Measurements from ENCODE around the gene AMPD3. TPM values are rescaled to one million over a fixed set of nuclear protein-coding genes. Genes with fewer than 3 reads are reported as not detected.

The AMPD3 gene
- total RNA-seq, 1 donor from 2014 or later = 3.0 TPM

DNA sequence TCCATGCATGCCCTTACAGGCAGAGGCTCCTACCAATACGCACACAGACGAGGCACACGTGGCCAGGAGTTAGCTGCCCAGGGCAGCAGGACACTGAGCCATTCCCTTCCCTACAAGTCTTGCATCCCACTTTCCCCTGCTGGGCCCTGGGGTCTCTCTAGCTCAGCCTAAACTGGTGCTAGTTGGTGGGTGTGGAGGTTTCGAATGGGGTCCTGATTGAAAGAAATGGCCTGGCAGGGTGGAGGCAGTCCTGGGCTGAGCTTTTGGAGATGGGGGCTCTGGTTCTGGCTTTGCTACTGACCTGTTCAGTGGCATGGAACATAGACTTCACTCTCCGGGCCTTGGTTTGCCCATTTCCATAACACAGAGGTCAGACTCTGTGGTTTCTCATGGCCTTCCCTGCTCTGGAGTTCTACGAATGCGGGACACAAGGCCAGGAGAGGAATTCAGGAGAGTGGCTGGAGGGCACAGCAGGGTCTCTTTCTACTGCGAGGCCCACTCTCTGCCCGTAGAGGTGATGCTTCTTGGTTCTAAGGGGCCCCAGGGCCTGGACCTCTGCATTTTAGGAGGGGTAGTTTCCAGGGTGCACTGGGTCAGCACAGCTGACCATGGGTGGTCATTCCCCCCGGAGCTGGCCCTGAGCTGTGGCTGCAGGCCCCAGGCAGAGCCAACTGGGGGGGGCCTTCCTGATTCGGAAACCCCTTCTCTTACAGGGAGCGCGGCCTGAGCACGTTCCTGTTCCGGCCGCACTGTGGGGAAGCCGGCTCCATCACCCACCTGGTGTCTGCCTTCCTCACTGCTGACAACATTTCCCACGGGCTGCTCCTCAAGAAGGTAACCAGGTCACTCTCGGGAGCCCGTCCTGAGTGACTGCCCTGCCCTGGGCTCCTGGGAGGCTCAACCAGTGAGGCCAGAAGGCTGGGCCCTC, 46.0 kb downstream of the AMPD3 start:
- no peak for DNase-seq (ENCODE audit: low spot score)
- no peak overlapping the region for H3K4me3 Mint-ChIP-seq
- H4K20me1 ChIP-seq (ENCODE audit: low read depth) = no peaks in the 10 kb centered on the region

DNA sequence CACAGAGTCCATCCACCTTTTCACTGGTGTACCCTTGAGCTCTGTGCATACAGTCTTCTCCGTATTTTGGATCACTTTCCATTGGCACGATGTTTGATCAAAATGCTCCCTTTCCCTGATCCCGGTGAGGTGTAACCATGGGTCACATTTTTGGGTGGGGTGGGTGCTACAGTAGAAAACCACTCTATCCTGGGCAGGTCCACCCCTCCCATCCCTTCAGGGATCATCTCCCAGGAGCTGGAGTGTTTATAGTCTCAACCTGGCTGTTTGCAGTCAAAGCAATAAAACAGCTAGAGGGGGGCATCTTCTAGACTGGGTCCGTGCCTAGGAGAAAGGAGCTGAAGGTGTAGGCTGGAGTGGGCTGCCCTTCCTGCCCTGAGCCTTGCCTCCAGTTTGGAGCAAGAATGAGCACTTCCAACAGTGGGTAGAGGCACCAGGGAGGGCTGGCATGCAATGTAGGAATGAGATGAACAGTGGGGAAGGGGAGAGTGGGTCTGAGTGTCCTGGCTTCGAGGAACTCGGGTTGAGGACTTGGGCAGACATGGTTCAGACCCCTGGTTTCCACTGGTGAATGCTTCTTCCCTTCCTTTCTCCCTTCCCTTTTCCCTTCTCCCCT, 47.1 kb downstream of the AMPD3 start:
- TF ChIP-seq, protein P1, sequence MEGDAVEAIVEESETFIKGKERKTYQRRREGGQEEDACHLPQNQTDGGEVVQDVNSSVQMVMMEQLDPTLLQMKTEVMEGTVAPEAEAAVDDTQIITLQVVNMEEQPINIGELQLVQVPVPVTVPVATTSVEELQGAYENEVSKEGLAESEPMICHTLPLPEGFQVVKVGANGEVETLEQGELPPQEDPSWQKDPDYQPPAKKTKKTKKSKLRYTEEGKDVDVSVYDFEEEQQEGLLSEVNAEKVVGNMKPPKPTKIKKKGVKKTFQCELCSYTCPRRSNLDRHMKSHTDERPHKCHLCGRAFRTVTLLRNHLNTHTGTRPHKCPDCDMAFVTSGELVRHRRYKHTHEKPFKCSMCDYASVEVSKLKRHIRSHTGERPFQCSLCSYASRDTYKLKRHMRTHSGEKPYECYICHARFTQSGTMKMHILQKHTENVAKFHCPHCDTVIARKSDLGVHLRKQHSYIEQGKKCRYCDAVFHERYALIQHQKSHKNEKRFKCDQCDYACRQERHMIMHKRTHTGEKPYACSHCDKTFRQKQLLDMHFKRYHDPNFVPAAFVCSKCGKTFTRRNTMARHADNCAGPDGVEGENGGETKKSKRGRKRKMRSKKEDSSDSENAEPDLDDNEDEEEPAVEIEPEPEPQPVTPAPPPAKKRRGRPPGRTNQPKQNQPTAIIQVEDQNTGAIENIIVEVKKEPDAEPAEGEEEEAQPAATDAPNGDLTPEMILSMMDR (IDR thresholded peaks at IDR 0.05) = no peak
- TF ChIP-seq EZH2phosphoT487 (IDR thresholded peaks at IDR 0.05) (no peak), EZH2 (IDR thresholded peaks at IDR 0.05) (no peak)
- Histone ChIP-seq H4K20me1 (ENCODE audit: low read depth) (no peaks in the 10 kb centered on the region), H3K4me3 (no peak overlapping the region), H2AFZ (replicated peaks) (no peak overlapping the region), H3K9ac (no peak overlapping the region), H3K27me3 (no peaks in the 10 kb centered on the region), H3K79me2 (ENCODE audit: low read depth) (no peaks in the 10 kb centered on the region), H3K36me3 (no peaks in the 10 kb centered on the region), H3K27ac (no peak overlapping the region), H3K9me3 (ENCODE audit: low read depth) (no peaks in the 10 kb centered on the region), H3F3A (ENCODE audit: low read depth) (no peaks in the 10 kb centered on the region), H3K4me2 (no peak overlapping the region), H3K4me1 (peaks cover 8% of the 10 kb centered on the region)
- Mint-ChIP-seq H3K4me3 (no peak overlapping the region), H3K36me3 (peaks cover 2% of the 10 kb centered on the region), H3K27me3 (ENCODE audit: insufficient read depth, low read depth) (no peaks in the 10 kb centered on the region), H3K27ac (no peak overlapping the region), H3K4me1 (peaks cover 36% of the 10 kb centered on the region), H3K9me3 (peaks cover 2% of the 10 kb centered on the region)
- DNase-seq (ENCODE audit: low spot score) = no peak

More for the DNA sequence above, 46.0 kb downstream of the AMPD3 start:
- Mint-ChIP-seq H3K36me3 (peaks cover 2% of the 10 kb centered on the region), H3K27ac (no peak overlapping the region), H3K9me3 (peaks cover 2% of the 10 kb centered on the region), H3K27me3 (ENCODE audit: insufficient read depth, low read depth) (no peaks in the 10 kb centered on the region), H3K4me1 (peaks cover 37% of the 10 kb centered on the region)
- Histone ChIP-seq H3K27ac (no peak overlapping the region), H3F3A (ENCODE audit: low read depth) (no peaks in the 10 kb centered on the region), H3K36me3 (no peaks in the 10 kb centered on the region), H3K27me3 (no peaks in the 10 kb centered on the region), H3K4me2 (no peak overlapping the region), H3K9me3 (ENCODE audit: low read depth) (no peaks in the 10 kb centered on the region), H3K9ac (no peak overlapping the region), H2AFZ (replicated peaks) (no peak overlapping the region), H3K4me3 (no peak overlapping the region), H3K4me1 (peaks cover 8% of the 10 kb centered on the region), H3K79me2 (ENCODE audit: low read depth) (no peaks in the 10 kb centered on the region)
- TF ChIP-seq, protein P1 (IDR thresholded peaks at IDR 0.05) = no peak
- no peak for TF ChIP-seq EZH2phosphoT487 (IDR thresholded peaks at IDR 0.05)
- no peak for TF ChIP-seq EZH2 (IDR thresholded peaks at IDR 0.05)

DNA sequence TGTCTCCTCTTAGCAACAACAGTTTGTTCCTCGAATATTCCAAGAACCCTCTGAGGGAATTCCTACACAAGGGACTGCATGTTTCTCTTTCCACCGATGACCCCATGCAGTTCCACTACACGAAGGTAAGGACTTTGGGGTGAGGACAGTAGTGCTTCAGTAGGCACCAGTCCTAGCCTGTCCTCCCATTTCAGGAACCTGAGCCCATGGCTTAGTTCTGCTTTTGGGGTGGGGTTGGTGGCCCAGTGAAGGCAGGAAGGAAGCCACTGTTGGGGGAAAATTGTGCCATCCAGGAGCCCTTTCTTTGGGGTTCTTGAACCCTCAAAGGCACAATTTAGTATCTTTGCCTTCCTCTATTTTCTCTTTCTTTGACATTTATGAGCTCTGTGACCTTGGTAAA, 47.7 kb downstream of the AMPD3 start:
- no peak overlapping the region for H3K27ac Mint-ChIP-seq
- Histone ChIP-seq H3K79me2 (ENCODE audit: low read depth) (no peaks in the 10 kb centered on the region), H3K4me1 (peaks cover 8% of the 10 kb centered on the region), H2AFZ (replicated peaks) (no peak overlapping the region), H3K27me3 (no peaks in the 10 kb centered on the region), H3K9ac (no peak overlapping the region), H3K27ac (no peak overlapping the region), H3F3A (ENCODE audit: low read depth) (no peaks in the 10 kb centered on the region), H3K4me3 (no peak overlapping the region), H3K9me3 (ENCODE audit: low read depth) (no peaks in the 10 kb centered on the region), H4K20me1 (ENCODE audit: low read depth) (no peaks in the 10 kb centered on the region), H3K4me2 (no peak overlapping the region), H3K36me3 (no peaks in the 10 kb centered on the region)
- H3K9me3 Mint-ChIP-seq = peaks cover 2% of the 10 kb centered on the region
- peaks cover 30% of the 10 kb centered on the region for H3K4me1 Mint-ChIP-seq
- peaks cover 2% of the 10 kb centered on the region for H3K36me3 Mint-ChIP-seq
- no peak for DNase-seq (ENCODE audit: low spot score)
- TF ChIP-seq EZH2phosphoT487 (IDR thresholded peaks at IDR 0.05) = no peak
- TF ChIP-seq EZH2 (IDR thresholded peaks at IDR 0.05) = no peak
- TF ChIP-seq, protein P1 (IDR thresholded peaks at IDR 0.05) = no peak
- no peaks in the 10 kb centered on the region for H3K27me3 Mint-ChIP-seq (ENCODE audit: insufficient read depth, low read depth)
- H3K4me3 Mint-ChIP-seq = no peak overlapping the region

Data from neural progenitor cell (in vitro differentiated cells).